HepG2 (cell line): Measurements from ENCODE around the gene METTL13. TPM values are rescaled to one million over a fixed set of nuclear protein-coding genes. Genes with fewer than 3 reads are reported as not detected.

Experiments used
- ATAC-seq: fragments of 200-7000 bp; cut with Tn5 transposase; 3 replicates; pipeline ENCODE4 v1.9.1; 2020; ENCODE audit warnings: mild to moderate bottlenecking, moderate library complexity
- BruUV-seq: library from RNA; stranded (reverse); fragments of 400-500 nt; replicated peaks from 2 replicates; lab custom pipeline; 2021; lab: Mats Ljungman, UMichigan
- CTCF ChIA-PET: fragments of 300-600 bp; formaldehyde crosslinking; extraction: SDS; loops from one replicate; lab custom pipeline; 2021; ENCODE audit warnings: low total read pairs, inconsistent platforms, low intra/inter-chr PET ratio; lab: Yijun Ruan, JAX
- POLR2A ChIA-PET: fragments of 350-600 bp; sonication (Branson Sonifier 250); formaldehyde crosslinking; loops from one replicate; lab custom pipeline; 2020; ENCODE audit warnings: antibody characterized with exemption, inconsistent platforms; lab: Yijun Ruan, JAX
- DNase-seq: peaks from one replicate; pipeline ENCODE4 v3.0.0-alpha.2; 2015; ENCODE audit warnings: low spot score
- FAIRE-seq: peaks from 3 replicates; lab custom pipeline; 2011; peaks lifted over from hg19 to GRCh38; lab: Jason Lieb, UNC
- H2AFZ ChIP-seq: one replicate; pipeline ENCODE4 v1.6.1; 2011; ENCODE audit warnings: low read length, inconsistent platforms
- H3K27ac ChIP-seq: fragments of 300-600 bp; 3 replicates; pipeline ENCODE4 v1.8.0; 2011; ENCODE audit warnings: mixed run types, mild to moderate bottlenecking, mixed read lengths, low read length, inconsistent platforms; ENCODE audit not compliant: insufficient read depth; ENCODE audit errors: extremely low read length
- H3K27me3 ChIP-seq, 2 experiments: fragments of 200-600 bp in 1 of 2; 2 replicates in 1 of 2; 3 replicates in 1 of 2; pipeline versions ENCODE4 v1.6.0 to v1.8.0; 2011; ENCODE audit warnings: low read length in 2 of 2, mild to moderate bottlenecking in 2 of 2, moderate library complexity in 2 of 2, inconsistent platforms in 1 of 2; ENCODE audit not compliant: insufficient read depth in 2 of 2, control insufficient read depth in 1 of 2
- H3K36me3 ChIP-seq, 2 experiments: fragments of 200-600 bp in 1 of 2; replicated peaks in 1 of 2; 2 replicates in 1 of 2; 3 replicates in 1 of 2; pipeline versions ENCODE4 v1.5.1 to v1.8.0; 2011; ENCODE audit warnings: low read length in 2 of 2, inconsistent platforms in 1 of 2; ENCODE audit not compliant: insufficient read depth in 2 of 2, control insufficient read depth in 1 of 2
- H3K4me1 ChIP-seq: 2 replicates; pipeline ENCODE4 v1.5.1; 2012; ENCODE audit warnings: low read length, inconsistent platforms; ENCODE audit not compliant: insufficient read depth
- H3K4me2 ChIP-seq: 2 replicates; pipeline ENCODE4 v1.6.0; 2011; ENCODE audit warnings: low read depth, low read length, inconsistent platforms
- H3K4me3 ChIP-seq, 3 experiments: fragments of 200-600 bp in 1 of 3; sonication (generic), shearing (Covaris generic) in 1 of 3; replicated peaks in 1 of 3; 2 replicates each; pipeline ENCODE4 v1.5.1; 2011 to 2016; ENCODE audit warnings: low read length in 3 of 3, inconsistent platforms in 2 of 3, low read depth in 2 of 3, mild to moderate bottlenecking in 2 of 3, control low read depth in 1 of 3, mixed read lengths in 1 of 3; ENCODE audit not compliant: insufficient read depth in 1 of 3
- H3K79me2 ChIP-seq: one replicate; pipeline ENCODE4 v1.6.1; 2011; ENCODE audit warnings: low read length, inconsistent platforms; ENCODE audit not compliant: insufficient read depth
- H3K9ac ChIP-seq: 2 replicates; pipeline ENCODE4 v1.6.0; 2011; ENCODE audit warnings: mild to moderate bottlenecking, low read depth, low read length, inconsistent platforms; ENCODE audit not compliant: insufficient read depth
- H3K9me3 ChIP-seq: 2 replicates; pipeline ENCODE4 v1.5.1; 2012; ENCODE audit warnings: mild to moderate bottlenecking, low read length
- H4K20me1 ChIP-seq: 2 replicates; pipeline ENCODE4 v1.6.0; 2011; ENCODE audit warnings: inconsistent platforms, mild to moderate bottlenecking, low read length, moderate library complexity; ENCODE audit not compliant: insufficient read depth
- CREB3 ChIP-seq: sonication (generic); formaldehyde crosslinking; IDR thresholded peaks from 2 replicates; pipeline ENCODE4 v1.5.0; 2020; ENCODE audit warnings: missing genetic modification reagents
- JARID2 ChIP-seq: sonication (generic); formaldehyde crosslinking; IDR thresholded peaks from 2 replicates; pipeline ENCODE4 v1.8.1; 2023; ENCODE audit warnings: missing genetic modification reagents, inconsistent platforms; ENCODE audit not compliant: insufficient replicate concordance
- NBN ChIP-seq: fragments of 450-650 bp; conservative IDR thresholded peaks from 2 replicates; pipeline ENCODE4 v1.6.1; 2017
- NFE2L1 ChIP-seq: sonication (generic); formaldehyde crosslinking; IDR thresholded peaks from 2 replicates; pipeline ENCODE4 v1.4.0; 2020; ENCODE audit warnings: missing genetic modification reagents, mild to moderate bottlenecking, borderline replicate concordance
- RARG ChIP-seq: sonication (generic); formaldehyde crosslinking; IDR thresholded peaks from 2 replicates; pipeline ENCODE4 v1.4.0; 2020; ENCODE audit warnings: low read depth, mild to moderate bottlenecking, missing genetic modification reagents
- ZBTB20 ChIP-seq: sonication (generic); formaldehyde crosslinking; IDR thresholded peaks from 2 replicates; pipeline ENCODE4 v1.8.1; 2023; ENCODE audit warnings: missing genetic modification reagents, low read depth, mild to moderate bottlenecking, borderline replicate concordance
- ZNF326 ChIP-seq: sonication (generic); formaldehyde crosslinking; IDR thresholded peaks from 2 replicates; pipeline ENCODE4 v1.4.0; 2020; ENCODE audit warnings: missing genetic modification reagents, borderline replicate concordance
- ZNF337 ChIP-seq: sonication (generic); formaldehyde crosslinking; IDR thresholded peaks from 2 replicates; pipeline ENCODE4 v1.5.1; 2020; ENCODE audit warnings: missing genetic modification reagents, low read depth, mild to moderate bottlenecking, borderline replicate concordance
- ZNF570 ChIP-seq: sonication (generic); formaldehyde crosslinking; IDR thresholded peaks from 2 replicates; pipeline ENCODE4 v1.4.0; 2020; ENCODE audit warnings: mild to moderate bottlenecking, missing genetic modification reagents, borderline replicate concordance
- WGBS: methylation state at CpG from one replicate; pipeline ENCODE4 v1.1.6; 2017; ENCODE audit warnings: low lambda C conversion rate; 5-methylcytosine and 5-hydroxymethylcytosine counted together
- in situ Hi-C: cut with HindIII; loops from 2 replicates; pipeline ENCODE4 v1.10.0; 2017; ENCODE audit warnings: low pct_unique_long_range_greater_than_20kb; ENCODE audit not compliant: extremely low pct_ligation_motif_present
- intact Hi-C: fragments of 100-400 bp; cut with micrococcal nuclease; formaldehyde crosslinking; loops from one replicate; pipeline ENCODE4 v1.10.0; 2022; ENCODE audit not compliant: unreplicated experiment
- polyA plus RNA-seq, 8 experiments: library from polyadenylated mRNA; depleted of rRNA in 3 of 8; stranded (reverse) in 7 of 8; unstranded in 1 of 8; fragments of >200 nt; fragmentation: Illumina TruSeq in 4 of 8; extraction: Trizol in 4 of 8; gene quantifications; 2 replicates each; pipeline versions ENCODE4 v1.2.1 to v1.2.3, GENCODE V29; 2011 to 2016; ENCODE audit warnings: low read depth in 4 of 8, missing spikeins in 1 of 8, mixed read lengths in 1 of 8; ENCODE audit not compliant: insufficient read depth in 1 of 8
- total RNA-seq, 5 experiments: library from RNA; depleted of rRNA; stranded (reverse); fragments of >200 nt; fragmentation: Illumina TruSeq; extraction: Trizol; gene quantifications; 2 replicates each; pipeline ENCODE4 v1.2.3, GENCODE V29; 2016; ENCODE audit warnings: low read depth in 1 of 5
- TF ChIP-seq, protein P1 (sequence below): sonication (generic); formaldehyde crosslinking; IDR thresholded peaks from 2 replicates; pipeline ENCODE4 v1.4.0; 2020; ENCODE audit warnings: low read depth, mild to moderate bottlenecking, missing genetic modification reagents

METTL13 gene
- total and polyA plus RNA-seq, 2 of the 13 experiments (the other 11 are each of a cell fraction or from before 2014, with no cell fraction given), result 18.6 to 22.8 TPM

DNA sequence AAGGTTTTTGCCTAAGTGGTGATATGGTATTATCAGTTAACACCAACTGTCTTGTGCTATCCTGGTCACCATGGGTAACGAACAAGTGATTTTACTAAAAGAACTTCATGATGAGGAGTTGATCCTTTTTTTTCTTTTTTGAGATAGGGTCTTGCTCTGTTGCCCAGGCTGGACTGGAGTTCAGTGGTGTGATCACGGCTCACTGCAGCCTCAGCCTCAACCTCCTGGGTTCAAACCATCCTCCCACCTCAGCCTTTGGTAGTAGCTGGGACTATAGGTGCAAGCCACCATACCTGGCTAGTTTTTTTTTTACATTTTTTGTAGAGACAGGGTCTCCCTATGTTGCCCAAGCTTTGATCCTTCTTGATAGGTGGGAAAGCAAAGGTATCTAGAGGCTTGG is 5.1 kb downstream of the METTL13 start:
- Histone ChIP-seq H3K4me2 (no peak overlapping the region), H3K9me3 (no peaks in the 10 kb centered on the region), H3K36me3 (peaks cover 30 to 75% of the 10 kb centered on the region in 2 experiments), H3K27ac (no peak overlapping the region), H3K4me3 (no peak overlapping the region), H3K9ac (no peak overlapping the region), H2AFZ (no peak overlapping the region), H3K79me2 (peaks cover 25% of the 10 kb centered on the region), H3K27me3 (no peaks in the 10 kb centered on the region; a peak in 1 of 5 replicates), H4K20me1 (no peaks in the 10 kb centered on the region), H3K4me1 (peaks cover 28% of the 10 kb centered on the region)
- ATAC-seq, result no peak
- ChIA-PET CTCF (no interaction called here), POLR2A (no interaction called here)
- in situ Hi-C loops (no loop called here), intact Hi-C loops (loop anchor here (10.0 kb wide), 1 partner anchor 142 kb away; no protein-coding TSS in a partner anchor)
- no TSS peak for BruUV-seq
- no peak for DNase-seq
- TF ChIP-seq, protein P1, sequence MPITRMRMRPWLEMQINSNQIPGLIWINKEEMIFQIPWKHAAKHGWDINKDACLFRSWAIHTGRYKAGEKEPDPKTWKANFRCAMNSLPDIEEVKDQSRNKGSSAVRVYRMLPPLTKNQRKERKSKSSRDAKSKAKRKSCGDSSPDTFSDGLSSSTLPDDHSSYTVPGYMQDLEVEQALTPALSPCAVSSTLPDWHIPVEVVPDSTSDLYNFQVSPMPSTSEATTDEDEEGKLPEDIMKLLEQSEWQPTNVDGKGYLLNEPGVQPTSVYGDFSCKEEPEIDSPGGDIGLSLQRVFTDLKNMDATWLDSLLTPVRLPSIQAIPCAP (CRISPR knock-in tag), result no peak
- TF ChIP-seq NFE2L1 (CRISPR knock-in tag), result no peak
- TF ChIP-seq NBN, result no peak
- no peak for TF ChIP-seq ZNF326 (CRISPR knock-in tag)
- no peak for TF ChIP-seq RARG (CRISPR knock-in tag)
- TF ChIP-seq CREB3, result no peak
- no peak for TF ChIP-seq JARID2 (CRISPR knock-in tag)
- TF ChIP-seq ZBTB20, result no peak
- TF ChIP-seq ZNF570, result no peak
- no peak for TF ChIP-seq ZNF337 (CRISPR knock-in tag)
- no peak for FAIRE-seq
- WGBS, result 95% methylated on average over 2 of the region's 2 CpGs
